Measurements from ENCODE around the gene AP3M1. TPM values are rescaled to one million over a fixed set of nuclear protein-coding genes. Genes with fewer than 3 reads are reported as not detected.

The AP3M1 gene
- total RNA-seq, 1 experiment from 2014 or later = 37.4 TPM

DNA sequence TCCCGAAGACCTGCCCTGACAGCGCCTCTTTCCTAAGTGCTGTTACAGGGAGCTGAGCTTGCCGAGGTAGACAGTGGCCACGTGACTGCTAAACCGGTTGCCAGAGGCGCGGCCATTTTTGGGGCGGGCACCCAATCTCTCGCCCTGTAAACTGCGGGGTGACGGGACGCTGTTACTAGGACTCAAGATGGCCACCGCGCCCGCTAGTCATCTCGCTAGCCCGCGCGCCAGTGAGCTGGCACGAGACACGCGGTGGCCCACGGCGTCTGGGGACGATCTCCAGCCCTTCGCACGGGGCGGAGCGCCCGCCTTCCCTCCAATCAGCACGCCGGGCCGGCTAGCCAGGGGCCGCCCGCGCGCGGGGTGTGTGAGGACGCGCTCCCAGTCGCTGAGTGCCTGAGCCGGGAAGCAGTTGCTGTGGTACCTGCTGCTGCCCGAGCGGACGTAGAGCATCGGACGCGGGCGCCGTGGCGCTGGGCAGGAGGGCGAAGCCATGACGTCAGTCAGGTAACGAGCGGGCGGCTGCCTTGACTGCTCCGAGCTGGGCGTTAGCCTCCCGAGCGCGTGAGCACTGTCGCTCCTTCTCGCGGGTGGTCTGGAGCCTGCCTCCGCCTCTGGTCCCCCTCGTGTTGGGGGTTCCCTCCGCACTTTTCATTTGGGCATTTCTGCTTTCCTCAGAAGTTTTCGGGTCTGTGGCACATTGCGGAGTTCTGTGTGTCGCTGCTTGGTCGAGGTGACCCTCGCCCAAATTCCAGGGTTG is 25.9 kb upstream of the AP3M1 start:
- Histone ChIP-seq H4K91ac (ENCODE audit: insufficient read length, low read depth, low read length) (no peak overlapping the region), H3K4me2 (ENCODE audit: insufficient read depth, insufficient read length, low read length) (peak overlapping the region; percentile 83), H4K5ac (ENCODE audit: insufficient read length, low read depth, low read length) (no peak overlapping the region), H2AK5ac (ENCODE audit: insufficient read length, low read length) (no peak overlapping the region), H2BK20ac (ENCODE audit: low read depth, low read length, poor library complexity, severe bottlenecking) (no peak overlapping the region), H3K9ac (ENCODE audit: extremely low read depth, insufficient read length, low read length) (peak overlapping the region; percentile 60), H3K27me3 (ENCODE audit: insufficient read depth, low read length) (no peaks in the 10 kb centered on the region), H3K27ac (ENCODE audit: insufficient read length, low read depth, low read length) (peak overlapping the region; percentile 5), H4K20me1 (ENCODE audit: control insufficient read depth, insufficient read depth, insufficient read length) (no peaks in the 10 kb centered on the region), H3T11ph (ENCODE audit: low read length) (no peak overlapping the region), H3K23ac (ENCODE audit: insufficient read length, low read depth, low read length) (no peak overlapping the region), H3K23me2 (ENCODE audit: insufficient read length, low read depth, low read length, poor library complexity, severe bottlenecking) (peaks cover 7% of the 10 kb centered on the region), H3K14ac (ENCODE audit: insufficient read depth, low read length) (peak overlapping the region; percentile 83), H3K4ac (ENCODE audit: low read depth, low read length) (no peak overlapping the region), H3K4me1 (ENCODE audit: insufficient read depth, low read length) (peaks cover 7% of the 10 kb centered on the region), H3K79me2 (ENCODE audit: insufficient read depth, low read length) (peaks cover 2% of the 10 kb centered on the region; the same call in 1 of the 2 replicates), H2BK12ac (ENCODE audit: insufficient read length, low read depth, low read length) (no peak overlapping the region), H3K56ac (ENCODE audit: insufficient read length, low read depth, low read length) (no peak overlapping the region), H2AFZ (ENCODE audit: low read length) (no peak overlapping the region), H4K8ac (replicated peaks; ENCODE audit: insufficient read length, low read depth, low read length) (no peak overlapping the region), H3K79me1 (ENCODE audit: insufficient read depth, low read depth, low read length, poor library complexity, severe bottlenecking) (no peaks in the 10 kb centered on the region), H2BK5ac (ENCODE audit: insufficient read length, low read length) (no peak overlapping the region), H3K18ac (ENCODE audit: insufficient read length, low read depth, low read length) (peak overlapping the region; percentile 68), H2BK15ac (ENCODE audit: low read depth, low read length) (no peak overlapping the region), H2BK120ac (ENCODE audit: low read depth, low read length, poor library complexity, severe bottlenecking) (no peak overlapping the region), H3K9me3 (ENCODE audit: control insufficient read depth, low read depth, low read length) (no peaks in the 10 kb centered on the region)
- Mint-ChIP-seq H3K9me3 (no peaks in the 10 kb centered on the region), H3K27me3 (ENCODE audit: low read depth) (no peaks in the 10 kb centered on the region), H3K4me3 (peak overlapping the region; percentile 89 to 90), H3K27ac (peak overlapping the region; percentile 94 to 97 (median 96)), H3K36me3 (ENCODE audit: insufficient read depth in 1 of 3, low read depth in 3 of 3) (peaks cover 0 to 3% (median 0%) of the 10 kb centered on the region in 3 experiments; a peak in 2 of 7 replicates), H3K4me1 (peaks cover 29 to 35% of the 10 kb centered on the region in 2 experiments)
- TF ChIP-seq, protein P1, sequence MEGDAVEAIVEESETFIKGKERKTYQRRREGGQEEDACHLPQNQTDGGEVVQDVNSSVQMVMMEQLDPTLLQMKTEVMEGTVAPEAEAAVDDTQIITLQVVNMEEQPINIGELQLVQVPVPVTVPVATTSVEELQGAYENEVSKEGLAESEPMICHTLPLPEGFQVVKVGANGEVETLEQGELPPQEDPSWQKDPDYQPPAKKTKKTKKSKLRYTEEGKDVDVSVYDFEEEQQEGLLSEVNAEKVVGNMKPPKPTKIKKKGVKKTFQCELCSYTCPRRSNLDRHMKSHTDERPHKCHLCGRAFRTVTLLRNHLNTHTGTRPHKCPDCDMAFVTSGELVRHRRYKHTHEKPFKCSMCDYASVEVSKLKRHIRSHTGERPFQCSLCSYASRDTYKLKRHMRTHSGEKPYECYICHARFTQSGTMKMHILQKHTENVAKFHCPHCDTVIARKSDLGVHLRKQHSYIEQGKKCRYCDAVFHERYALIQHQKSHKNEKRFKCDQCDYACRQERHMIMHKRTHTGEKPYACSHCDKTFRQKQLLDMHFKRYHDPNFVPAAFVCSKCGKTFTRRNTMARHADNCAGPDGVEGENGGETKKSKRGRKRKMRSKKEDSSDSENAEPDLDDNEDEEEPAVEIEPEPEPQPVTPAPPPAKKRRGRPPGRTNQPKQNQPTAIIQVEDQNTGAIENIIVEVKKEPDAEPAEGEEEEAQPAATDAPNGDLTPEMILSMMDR (conservative IDR thresholded peaks at IDR 0.05) = no peak
- no CpG with 5 or more reads among the region's 72 CpGs for WGBS (ENCODE audit: extremely low coverage, insufficient read length, low lambda C conversion rate)
- peak; percentile 97 for DNase-seq

Measured in H9 (cell line).